ENCODE measurements around the gene OSMR. TPM values are rescaled to one million over a fixed set of nuclear protein-coding genes. Genes with fewer than 3 reads are reported as not detected.

OSMR gene
- total and polyA plus RNA-seq, 2 donors from 2014 or later = 12.9 to 118 TPM

DNA sequence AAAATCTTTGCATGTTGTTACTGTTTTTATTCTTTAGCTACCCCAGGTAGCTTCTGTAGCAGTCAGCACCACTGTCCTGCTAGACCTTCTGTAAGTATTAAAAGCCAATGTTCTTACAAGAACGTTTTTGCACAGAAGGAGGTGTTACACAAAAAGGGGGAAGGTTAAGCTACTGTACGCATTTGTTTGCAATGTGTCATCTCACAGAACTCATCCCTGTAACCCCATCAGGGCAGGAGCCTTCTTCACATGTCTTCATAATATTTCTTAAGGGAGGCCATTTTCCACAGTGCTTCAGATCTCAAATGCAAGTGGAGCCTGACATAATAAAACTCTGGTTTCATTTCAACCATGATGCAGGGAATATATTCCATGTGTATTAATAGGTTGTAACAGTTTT is 67.9 kb downstream of the OSMR start:
- no peak overlapping the region for H3K4me3 ChIP-seq (ENCODE audit: low read length in 3 of 3)
- TF ChIP-seq, protein P1, sequence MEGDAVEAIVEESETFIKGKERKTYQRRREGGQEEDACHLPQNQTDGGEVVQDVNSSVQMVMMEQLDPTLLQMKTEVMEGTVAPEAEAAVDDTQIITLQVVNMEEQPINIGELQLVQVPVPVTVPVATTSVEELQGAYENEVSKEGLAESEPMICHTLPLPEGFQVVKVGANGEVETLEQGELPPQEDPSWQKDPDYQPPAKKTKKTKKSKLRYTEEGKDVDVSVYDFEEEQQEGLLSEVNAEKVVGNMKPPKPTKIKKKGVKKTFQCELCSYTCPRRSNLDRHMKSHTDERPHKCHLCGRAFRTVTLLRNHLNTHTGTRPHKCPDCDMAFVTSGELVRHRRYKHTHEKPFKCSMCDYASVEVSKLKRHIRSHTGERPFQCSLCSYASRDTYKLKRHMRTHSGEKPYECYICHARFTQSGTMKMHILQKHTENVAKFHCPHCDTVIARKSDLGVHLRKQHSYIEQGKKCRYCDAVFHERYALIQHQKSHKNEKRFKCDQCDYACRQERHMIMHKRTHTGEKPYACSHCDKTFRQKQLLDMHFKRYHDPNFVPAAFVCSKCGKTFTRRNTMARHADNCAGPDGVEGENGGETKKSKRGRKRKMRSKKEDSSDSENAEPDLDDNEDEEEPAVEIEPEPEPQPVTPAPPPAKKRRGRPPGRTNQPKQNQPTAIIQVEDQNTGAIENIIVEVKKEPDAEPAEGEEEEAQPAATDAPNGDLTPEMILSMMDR (IDR thresholded peaks at IDR 0.05; ENCODE audit: borderline replicate concordance, extremely low read depth, insufficient read depth) = no peak
- no peak for DNase-seq
- no peaks in the 10 kb centered on the region for H3K4me1 ChIP-seq (ENCODE audit: control insufficient read depth in 2 of 3, insufficient read depth in 2 of 3, low read depth in 1 of 3, low read length in 3 of 3)
- intact Hi-C loops (cut with DNase I) = no loop called here
- H3K27ac ChIP-seq (ENCODE audit: low read depth in 2 of 2, low read length in 2 of 2) = no peak overlapping the region
- no peak overlapping the region for H3K9ac ChIP-seq (ENCODE audit: low read length in 3 of 3)
- FAIRE-seq = no peak
- peaks cover 0 to 2% (median 0%) of the 10 kb centered on the region in 3 donors for H3K36me3 ChIP-seq (ENCODE audit: control insufficient read depth in 2 of 3, insufficient read depth in 3 of 3, low read length in 3 of 3)
- no peaks in the 10 kb centered on the region for H3K27me3 ChIP-seq (ENCODE audit: control insufficient read depth, insufficient read depth, low read length)
- peaks cover 0 to 8% (median 0%) of the 10 kb centered on the region in 3 donors for H3K9me3 ChIP-seq (ENCODE audit: control insufficient read depth in 2 of 3, insufficient read depth in 1 of 3, low read length in 3 of 3)

DNA sequence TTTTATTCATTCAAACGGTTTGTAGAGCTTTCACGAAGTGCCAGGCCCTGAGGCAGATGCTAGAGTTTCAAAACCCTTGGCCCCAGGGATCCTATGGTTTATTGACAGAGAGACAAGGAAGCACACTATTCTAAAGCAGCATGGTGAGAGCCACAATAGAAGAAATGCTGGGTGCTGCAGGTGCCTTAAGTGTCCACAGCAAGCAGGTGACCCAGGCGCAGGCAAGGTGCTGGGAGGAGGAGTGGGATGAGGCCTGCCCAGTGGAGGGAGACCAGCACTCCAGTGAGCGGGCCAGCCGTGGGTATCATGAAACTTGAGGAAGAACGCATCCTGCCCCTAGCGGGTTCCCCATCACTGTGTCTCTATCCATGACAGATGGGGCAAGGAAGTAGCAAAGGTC is 71.0 kb downstream of the OSMR start:
- peaks cover 0 to 2% (median 0%) of the 10 kb centered on the region in 3 donors for H3K36me3 ChIP-seq (ENCODE audit: control insufficient read depth in 2 of 3, insufficient read depth in 3 of 3, low read length in 3 of 3)
- H3K9ac ChIP-seq (ENCODE audit: low read length in 3 of 3) = no peak overlapping the region
- FAIRE-seq (no peak), DNase-seq (peak in 1 of 5 donors; percentile 46)
- H3K27ac ChIP-seq (ENCODE audit: low read depth in 2 of 2, low read length in 2 of 2) = no peak overlapping the region
- TF ChIP-seq, protein P1 (IDR thresholded peaks at IDR 0.05; ENCODE audit: borderline replicate concordance, extremely low read depth, insufficient read depth) = no peak
- H3K9me3 ChIP-seq (ENCODE audit: control insufficient read depth in 2 of 3, insufficient read depth in 1 of 3, low read length in 3 of 3) = no peaks in the 10 kb centered on the region
- no peak overlapping the region for H3K4me3 ChIP-seq (ENCODE audit: low read length in 3 of 3)
- no peaks in the 10 kb centered on the region for H3K4me1 ChIP-seq (ENCODE audit: control insufficient read depth in 2 of 3, insufficient read depth in 2 of 3, low read depth in 1 of 3, low read length in 3 of 3)
- H3K27me3 ChIP-seq (ENCODE audit: control insufficient read depth, insufficient read depth, low read length) = no peaks in the 10 kb centered on the region
- intact Hi-C loops (cut with DNase I) = no loop called here

DNA sequence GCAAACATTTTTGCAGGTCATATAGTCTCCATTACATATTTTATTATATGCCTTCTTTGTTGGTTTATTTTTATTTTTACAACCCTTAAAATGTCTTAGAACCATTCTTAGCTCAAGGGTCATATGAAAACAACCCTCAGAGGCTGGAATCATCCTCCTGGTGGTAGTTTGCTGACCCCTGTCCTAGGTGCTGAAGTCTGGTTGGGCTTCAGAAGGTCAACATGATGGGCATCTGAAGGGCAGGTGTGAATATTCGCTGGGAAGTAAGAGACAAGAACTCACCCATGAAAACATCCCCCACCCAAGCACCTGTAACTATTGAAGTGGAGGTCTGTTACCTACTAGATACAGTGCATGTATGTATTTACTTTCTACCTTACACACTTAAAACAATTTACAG is 75.4 kb downstream of the OSMR start:
- Histone ChIP-seq H3K9me3 (ENCODE audit: control insufficient read depth in 2 of 3, insufficient read depth in 1 of 3, low read length in 3 of 3) (no peaks in the 10 kb centered on the region), H3K36me3 (ENCODE audit: control insufficient read depth in 2 of 3, insufficient read depth in 3 of 3, low read length in 3 of 3) (peaks cover 0 to 9% (median 4%) of the 10 kb centered on the region in 3 donors), H3K27ac (ENCODE audit: low read depth in 2 of 2, low read length in 2 of 2) (no peak overlapping the region), H3K4me3 (ENCODE audit: low read length in 3 of 3) (no peak overlapping the region), H3K4me1 (ENCODE audit: control insufficient read depth in 2 of 3, insufficient read depth in 2 of 3, low read depth in 1 of 3, low read length in 3 of 3) (no peaks in the 10 kb centered on the region), H3K9ac (ENCODE audit: low read length in 3 of 3) (no peak overlapping the region), H3K27me3 (ENCODE audit: control insufficient read depth, insufficient read depth, low read length) (no peaks in the 10 kb centered on the region)
- peak in 3 of 5 donors; percentile 8 to 25 (median 20) for DNase-seq
- TF ChIP-seq, protein P1 (IDR thresholded peaks at IDR 0.05; ENCODE audit: borderline replicate concordance, extremely low read depth, insufficient read depth) = no peak
- intact Hi-C loops (cut with DNase I) = no loop called here
- no peak for FAIRE-seq

DNA sequence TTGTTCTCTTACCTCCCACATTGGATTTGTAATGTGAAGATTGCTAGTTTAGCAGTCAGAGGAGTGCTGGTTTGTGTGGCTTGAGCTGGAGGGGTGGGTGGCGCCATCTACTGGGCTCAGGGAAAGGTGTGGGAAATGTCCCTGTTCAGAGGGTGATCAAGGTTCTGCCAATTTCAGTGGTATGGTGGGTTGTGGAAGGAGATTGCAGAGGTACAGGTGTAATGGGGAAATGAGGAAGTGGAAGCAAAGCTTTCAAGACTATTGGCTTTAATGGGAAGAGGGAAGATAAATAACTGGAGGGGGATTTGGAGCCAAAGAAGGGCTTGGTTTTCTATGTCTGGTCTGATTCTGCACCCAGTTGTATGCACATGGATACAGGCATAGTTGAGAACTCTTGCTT is 76.4 kb downstream of the OSMR start:
- intact Hi-C loops (cut with DNase I) = no loop called here
- no peaks in the 10 kb centered on the region for H3K27me3 ChIP-seq (ENCODE audit: control insufficient read depth, insufficient read depth, low read length)
- FAIRE-seq (no peak), DNase-seq (peak in 4 of 5 donors; percentile 43 to 67 (median 51))
- no peaks in the 10 kb centered on the region for H3K9me3 ChIP-seq (ENCODE audit: control insufficient read depth in 2 of 3, insufficient read depth in 1 of 3, low read length in 3 of 3)
- H3K36me3 ChIP-seq (ENCODE audit: control insufficient read depth in 2 of 3, insufficient read depth in 3 of 3, low read length in 3 of 3) = peaks cover 0 to 9% (median 4%) of the 10 kb centered on the region in 3 donors
- no peaks in the 10 kb centered on the region for H3K4me1 ChIP-seq (ENCODE audit: control insufficient read depth in 2 of 3, insufficient read depth in 2 of 3, low read depth in 1 of 3, low read length in 3 of 3)
- H3K4me3 ChIP-seq (ENCODE audit: low read length in 3 of 3) = no peak overlapping the region
- no peak overlapping the region for H3K27ac ChIP-seq (ENCODE audit: low read depth in 2 of 2, low read length in 2 of 2)
- TF ChIP-seq, protein P1 (IDR thresholded peaks at IDR 0.05; ENCODE audit: borderline replicate concordance, extremely low read depth, insufficient read depth) = peak; percentile 71
- no peak overlapping the region for H3K9ac ChIP-seq (ENCODE audit: low read length in 3 of 3)
